GM19099 (cell line): Measurements from ENCODE around the gene GPR139.

Experiments
- POLR2A ChIP-seq: IDR thresholded peaks from 3 replicates; pipeline ENCODE4 v1.6.1; 2011; ENCODE audit warnings: low read depth; ENCODE audit not compliant: insufficient read length; ENCODE audit errors: extremely low read depth

The GPR139 gene

GRCh38 chr16:20073203-20074098 lies at the start of gene GPR139:
TSS of gene GPR139 (minus strand) at chr16:20073890. CDS start at chr16:20073616, 274 bp downstream.
- TF ChIP-seq POLR2A: no peak

GRCh38 chr16:20122011-20122410 lies 48.3 kb upstream of the GPR139 start:
- no peak for TF ChIP-seq POLR2A

- TF ChIP-seq POLR2A: no peak
These were observed 40.7 kb upstream of the GPR139 start for GRCh38 chr16:20114356-20114755.

GRCh38 chr16:20111143-20111542 lies 37.5 kb upstream of the GPR139 start:
- no peak for TF ChIP-seq POLR2A

GRCh38 chr16:20107083-20107482 lies 33.4 kb upstream of the GPR139 start:
- no peak for TF ChIP-seq POLR2A

GRCh38 chr16:20104563-20105183 lies 31.0 kb upstream of the GPR139 start:
- no peak for TF ChIP-seq POLR2A

- TF ChIP-seq POLR2A: no peak
These were observed 28.8 kb upstream of the GPR139 start for GRCh38 chr16:20102521-20102920.

GRCh38 chr16:20102021-20102420 lies 28.3 kb upstream of the GPR139 start:
- TF ChIP-seq POLR2A: no peak

GRCh38 chr16:20099375-20099774 lies 25.7 kb upstream of the GPR139 start:
- no peak for TF ChIP-seq POLR2A

- no peak for TF ChIP-seq POLR2A
These were observed 20.5 kb upstream of the GPR139 start for GRCh38 chr16:20094157-20094556.

GRCh38 chr16:20089246-20089965 lies 15.7 kb upstream of the GPR139 start:
- no peak for TF ChIP-seq POLR2A

GRCh38 chr16:20084624-20085226 lies 11.0 kb upstream of the GPR139 start:
- no peak for TF ChIP-seq POLR2A

GRCh38 chr16:20079106-20079505 lies 5.4 kb upstream of the GPR139 start:
- TF ChIP-seq POLR2A: no peak

GRCh38 chr16:20075243-20075642 lies 1.6 kb upstream of the GPR139 start:
- TF ChIP-seq POLR2A: no peak
